A549 (cell line): ENCODE data around the gene PROCR. TPM values are rescaled to one million over a fixed set of nuclear protein-coding genes. Genes with fewer than 3 reads are reported as not detected.

ENCODE experiments used
- ATAC-seq, 2 experiments: fragments of 200-7000 bp in 1 of 2; fragments of >200 bp in 1 of 2; cut with Nextera tagmentation in 1 of 2; cut with Tn5 transposase in 1 of 2; 3 replicates each; pipeline versions ENCODE4 v1.8.0 to v1.9.1; 2018 to 2020; ENCODE audit warnings: mild to moderate bottlenecking in 1 of 2, moderate library complexity in 1 of 2
- CTCF ChIA-PET: fragments of 300-600 bp; sonication (Branson Sonifier 250); formaldehyde crosslinking; extraction: SDS; loops from one replicate; lab custom pipeline; 2021; ENCODE audit warnings: antibody characterized with exemption, inconsistent platforms; lab: Yijun Ruan, JAX
- POLR2A ChIA-PET: fragments of 350-600 bp; formaldehyde crosslinking; extraction: SDS; loops from one replicate; lab custom pipeline; 2021; ENCODE audit warnings: antibody characterized with exemption, inconsistent platforms; lab: Yijun Ruan, JAX
- DNase-seq, 2 experiments: peaks; one replicate each; pipeline versions ENCODE4 v3.0.0 to v3.0.0-alpha.2; 2011 to 2016; ENCODE audit warnings: low read depth in 1 of 2, low spot score in 1 of 2
- FAIRE-seq: peaks from 2 replicates; lab custom pipeline; 2011; peaks lifted over from hg19 to GRCh38; lab: Jason Lieb, UNC
- H3K27ac ChIP-seq, 2 experiments: fragments of >200 bp; sonication (Bioruptor Twin); formaldehyde crosslinking; 3 replicates each; pipeline ENCODE4 v1.5.1; 2016 to 2017
- H3K4me1 ChIP-seq: fragments of >200 bp; sonication (Bioruptor Twin); formaldehyde crosslinking; 3 replicates; pipeline ENCODE4 v1.6.1; 2016
- H3K4me2 ChIP-seq: fragments of >200 bp; sonication (Bioruptor Twin); formaldehyde crosslinking; 3 replicates; pipeline ENCODE4 v1.6.1; 2016
- H3K4me3 ChIP-seq: fragments of >200 bp; sonication (Bioruptor Twin); formaldehyde crosslinking; 3 replicates; pipeline ENCODE4 v1.5.1; 2016
- H3K9me3 ChIP-seq: fragments of >200 bp; sonication (Bioruptor Twin); formaldehyde crosslinking; 3 replicates; pipeline ENCODE4 v1.6.1; 2016
- CBX2 ChIP-seq: fragments of 200-600 bp; sonication (generic); IDR thresholded peaks from 2 replicates; pipeline ENCODE4 v1.6.1; 2016; ENCODE audit warnings: low read depth, mild to moderate bottlenecking, borderline replicate concordance
- E2F6 ChIP-seq: IDR thresholded peaks from 2 replicates; pipeline ENCODE4 v1.6.1; 2012; ENCODE audit warnings: low read depth, borderline replicate concordance
- EHF ChIP-seq: fragments of 250-450 bp; sonication (Bioruptor Pico); IDR thresholded peaks from 2 replicates; pipeline ENCODE4 v1.5.0; 2020; ENCODE audit warnings: mild to moderate bottlenecking
- ELK1 ChIP-seq: fragments of 150-350 bp; IDR thresholded peaks from 2 replicates; pipeline ENCODE4 v1.6.1; 2014; ENCODE audit warnings: low read depth, mild to moderate bottlenecking, low read length
- ESRRA ChIP-seq: fragments of 150-350 bp; IDR thresholded peaks from 2 replicates; pipeline ENCODE4 v1.6.1; 2014; ENCODE audit warnings: mild to moderate bottlenecking, low read length, borderline replicate concordance
- FOSB ChIP-seq: fragments of 250-450 bp; sonication (Bioruptor Pico); IDR thresholded peaks from 2 replicates; pipeline ENCODE4 v1.5.0; 2020; ENCODE audit warnings: mild to moderate bottlenecking, moderate library complexity
- GATA3 ChIP-seq: IDR thresholded peaks from 2 replicates; pipeline ENCODE4 v1.6.1; 2012; ENCODE audit warnings: borderline replicate concordance
- HDAC2 ChIP-seq: fragments of 200-600 bp; sonication (generic); IDR thresholded peaks from 2 replicates; pipeline ENCODE4 v1.6.1; 2016
- HMGXB4 ChIP-seq: fragments of 250-450 bp; sonication (Bioruptor Pico); IDR thresholded peaks from 2 replicates; pipeline ENCODE4 v1.5.0; 2021; ENCODE audit warnings: mild to moderate bottlenecking, moderate library complexity, borderline replicate concordance
- HOXA7 ChIP-seq: fragments of 250-450 bp; sonication (Bioruptor Pico); IDR thresholded peaks from 2 replicates; pipeline ENCODE4 v1.5.0; 2020; ENCODE audit warnings: mild to moderate bottlenecking, moderate library complexity
- JUN ChIP-seq, 2 experiments: fragments of >200 bp; sonication (Bioruptor Twin); formaldehyde crosslinking; IDR thresholded peaks; 2 replicates in 1 of 2; 3 replicates in 1 of 2; pipeline ENCODE4 v1.6.1; 2016 to 2017
- MAFK ChIP-seq: fragments of 450-650 bp; IDR thresholded peaks from 2 replicates; pipeline ENCODE4 v1.6.1; 2014; ENCODE audit not compliant: partially characterized antibody
- MYC ChIP-seq: IDR thresholded peaks from 2 replicates; pipeline ENCODE4 v1.6.1; 2012; ENCODE audit warnings: mild to moderate bottlenecking, inconsistent platforms, low read length, improper control_type of control experiment, borderline replicate concordance
- NFE2L2 ChIP-seq: fragments of 150-350 bp; conservative IDR thresholded peaks from 2 replicates; pipeline ENCODE4 v1.6.1; 2014; ENCODE audit warnings: low read length
- PHF8 ChIP-seq: fragments of 200-600 bp; sonication (generic); IDR thresholded peaks from 2 replicates; pipeline ENCODE4 v1.6.1; 2016; ENCODE audit warnings: low read depth, mild to moderate bottlenecking, antibody characterized with exemption, moderate library complexity, borderline replicate concordance
- POLR2A ChIP-seq: IDR thresholded peaks from 2 replicates; pipeline ENCODE4 v1.6.1; 2012; ENCODE audit warnings: mild to moderate bottlenecking, low read length
- RARB ChIP-seq: fragments of 250-450 bp; sonication (Bioruptor Pico); IDR thresholded peaks from 2 replicates; pipeline ENCODE4 v1.8.0; 2021; ENCODE audit warnings: mild to moderate bottlenecking, moderate library complexity
- REST ChIP-seq: fragments of 200-600 bp; sonication (generic); IDR thresholded peaks from 2 replicates; pipeline ENCODE4 v1.6.1; 2016; ENCODE audit warnings: antibody characterized with exemption, mild to moderate bottlenecking, moderate library complexity
- RFX5 ChIP-seq: fragments of 450-650 bp; IDR thresholded peaks from 2 replicates; pipeline ENCODE4 v1.7.1; 2014; ENCODE audit warnings: antibody characterized with exemption, mild to moderate bottlenecking, moderate library complexity
- RNF2 ChIP-seq: fragments of 200-600 bp; sonication (generic); IDR thresholded peaks from 2 replicates; pipeline ENCODE4 v1.6.1; 2016; ENCODE audit warnings: low read depth, mild to moderate bottlenecking, antibody characterized with exemption, moderate library complexity, borderline replicate concordance
- TFCP2L1 ChIP-seq: fragments of 250-450 bp; sonication (Bioruptor Pico); IDR thresholded peaks from 2 replicates; pipeline ENCODE4 v1.5.0; 2021; ENCODE audit warnings: mild to moderate bottlenecking
- ZC3H11A ChIP-seq: fragments of 450-650 bp; IDR thresholded peaks from 2 replicates; pipeline ENCODE4 v1.6.1; 2014; ENCODE audit warnings: antibody characterized with exemption, mild to moderate bottlenecking
- WGBS: methylation state at CpG from one replicate; pipeline ENCODE4 v1.1.6; 2017; ENCODE audit errors: missing lambda C conversion rate; 5-methylcytosine and 5-hydroxymethylcytosine counted together
- polyA plus RNA-seq, 4 experiments: library from polyadenylated mRNA; depleted of rRNA in 3 of 4; stranded (reverse); fragments of >200 nt; fragmentation: RNase III in 1 of 4; extraction: RNeasy Plus Mini Kit Qiagen cat#74134 plus additional on column Dnase treatment in 1 of 4; gene quantifications; 2 replicates in 3 of 4; 3 replicates in 1 of 4; pipeline ENCODE4 v1.2.3, GENCODE V29; 2011 to 2017

PROCR gene
- polyA plus RNA-seq, 2 of the 4 experiments (the other 2 are of a cell fraction) = 123 to 134 TPM

GRCh38 chr20:35165221-35166185 lies 6.4 kb upstream of the PROCR start:
- no peak overlapping the region for H3K4me3 ChIP-seq
- H3K4me2 ChIP-seq = no peak overlapping the region
- 79% methylated on average over 4 of the region's 4 CpGs for WGBS
- no peak for TF ChIP-seq PHF8
- no peak for TF ChIP-seq ESRRA
- TF ChIP-seq ELK1 = no peak
- no peak for TF ChIP-seq RFX5
- TF ChIP-seq RARB = no peak
- TF ChIP-seq TFCP2L1 = no peak
- TF ChIP-seq RNF2 = no peak
- no peak for TF ChIP-seq REST
- TF ChIP-seq NFE2L2 = no peak
- TF ChIP-seq JUN (IDR thresholded peaks at IDR 0.05) = no peak
- no peak for TF ChIP-seq MAFK
- TF ChIP-seq ZC3H11A = no peak
- no peak for TF ChIP-seq MYC
- TF ChIP-seq HOXA7 (CRISPR knock-in tag) = no peak
- TF ChIP-seq E2F6 = no peak
- TF ChIP-seq FOSB (CRISPR knock-in tag) = no peak
- no peak for TF ChIP-seq POLR2A
- TF ChIP-seq CBX2 = no peak
- TF ChIP-seq GATA3 = no peak
- CTCF ChIA-PET = interaction anchor here (0.6 to 2.8 kb wide), 9 partner anchors 19 to 710 kb away, joined by 3 to 14 read pairs (median 3); partner anchors contain the start of genes EDEM2 and TRPC4AP
- POLR2A ChIA-PET = no interaction called here
- H3K4me1 ChIP-seq = no peaks in the 10 kb centered on the region; the same call in 2 of the 3 replicates
- DNase-seq = no peak
- no peak for FAIRE-seq
- no peaks in the 10 kb centered on the region for H3K9me3 ChIP-seq
- ATAC-seq = no peak; a peak in 1 of 6 replicates
- H3K27ac ChIP-seq = 0 out of 6 replicates have a peak overlapping the region, but pooled peaks of 1 of the 2 experiments have one; percentile 52

GRCh38 chr20:35166242-35166830 lies 5.5 kb upstream of the PROCR start:
- POLR2A ChIA-PET = no interaction called here
- FAIRE-seq = no peak
- TF ChIP-seq HMGXB4 (no peak), EHF (no peak), HDAC2 (no peak)
- TF ChIP-seq, all 56 proteins: peak for 0
- no peaks in the 10 kb centered on the region for H3K9me3 ChIP-seq
- WGBS = 60% methylated on average over 5 of the region's 5 CpGs
- H3K27ac ChIP-seq = peak overlapping the region in 1 of 2 experiments; percentile 52; a peak in 2 of 6 replicates
- H3K4me3 ChIP-seq = no peak overlapping the region
- no peak overlapping the region for H3K4me2 ChIP-seq
- CTCF ChIA-PET = interaction anchor here (0.6 to 2.8 kb wide), 7 partner anchors 20 to 678 kb away, joined by 3 to 14 read pairs (median 3); partner anchors contain the start of genes EDEM2 and TRPC4AP
- DNase-seq = no peak
- peak; percentile 43 to 61; a peak in 5 of 6 replicates for ATAC-seq
- peaks cover 5% of the 10 kb centered on the region for H3K4me1 ChIP-seq
